Rectal smooth muscle tissue (tissue), 1 donor: ENCODE data around the gene PAF1.

ENCODE experiments used
- H3K27ac ChIP-seq: one replicate; pipeline ENCODE4 v1.7.0; 2013; ENCODE audit warnings: low read depth, low read length, inconsistent platforms
- H3K27me3 ChIP-seq: one replicate; pipeline ENCODE4 v1.7.0; 2013; ENCODE audit warnings: low read length; ENCODE audit not compliant: control insufficient read depth, insufficient read depth
- H3K36me3 ChIP-seq: one replicate; pipeline ENCODE4 v1.7.0; 2013; ENCODE audit warnings: low read length; ENCODE audit not compliant: control insufficient read depth, insufficient read depth
- H3K4me1 ChIP-seq: one replicate; pipeline ENCODE4 v1.7.0; 2013; ENCODE audit warnings: low read length; ENCODE audit not compliant: control insufficient read depth, insufficient read depth
- H3K4me3 ChIP-seq: one replicate; pipeline ENCODE4 v1.7.0; 2013; ENCODE audit warnings: low read length
- H3K9ac ChIP-seq: one replicate; pipeline ENCODE4 v1.7.0; 2013; ENCODE audit warnings: low read length

The PAF1 gene

GRCh38 chr19:39360599-39360998 lies 30.3 kb downstream of the PAF1 start:
- no peak overlapping the region for H3K27ac ChIP-seq
- peaks cover 10% of the 10 kb centered on the region for H3K4me1 ChIP-seq
- no peak overlapping the region for H3K4me3 ChIP-seq
- no peaks in the 10 kb centered on the region for H3K27me3 ChIP-seq
- peaks cover 41% of the 10 kb centered on the region for H3K36me3 ChIP-seq
- no peak overlapping the region for H3K9ac ChIP-seq

- no peak overlapping the region for H3K9ac ChIP-seq
- no peaks in the 10 kb centered on the region for H3K27me3 ChIP-seq
- H3K36me3 ChIP-seq = peaks cover 45% of the 10 kb centered on the region
- peaks cover 10% of the 10 kb centered on the region for H3K4me1 ChIP-seq
- H3K4me3 ChIP-seq = no peak overlapping the region
- no peak overlapping the region for H3K27ac ChIP-seq
Observed at GRCh38 chr19:39359026-39359425, 31.9 kb downstream of the PAF1 start.

GRCh38 chr19:39356647-39357046 lies 34.3 kb downstream of the PAF1 start:
- Histone ChIP-seq H3K4me3 (no peak overlapping the region), H3K9ac (no peak overlapping the region), H3K27ac (no peak overlapping the region), H3K4me1 (no peaks in the 10 kb centered on the region), H3K27me3 (no peaks in the 10 kb centered on the region), H3K36me3 (peaks cover 39% of the 10 kb centered on the region)

- peaks cover 39% of the 10 kb centered on the region for H3K36me3 ChIP-seq
- H3K27ac ChIP-seq = no peak overlapping the region
Observed at GRCh38 chr19:39356073-39356472, 34.8 kb downstream of the PAF1 start.

GRCh38 chr19:39355253-39355652 lies 35.7 kb downstream of the PAF1 start:
- no peaks in the 10 kb centered on the region for H3K4me1 ChIP-seq
- H3K36me3 ChIP-seq = peaks cover 32% of the 10 kb centered on the region
- no peak overlapping the region for H3K4me3 ChIP-seq
- no peaks in the 10 kb centered on the region for H3K27me3 ChIP-seq
- no peak overlapping the region for H3K9ac ChIP-seq
- H3K27ac ChIP-seq = no peak overlapping the region

More at GRCh38 chr19:39356073-39356472, 34.8 kb downstream of the PAF1 start:
- no peak overlapping the region for H3K9ac ChIP-seq
- no peaks in the 10 kb centered on the region for H3K4me1 ChIP-seq
- H3K27me3 ChIP-seq = no peaks in the 10 kb centered on the region
- H3K4me3 ChIP-seq = no peak overlapping the region

GRCh38 chr19:39352381-39353255 lies 38.3 kb downstream of the PAF1 start:
- H3K9ac ChIP-seq = no peak overlapping the region

GRCh38 chr19:39351537-39352064 lies 39.3 kb downstream of the PAF1 start:
- no peak overlapping the region for H3K27ac ChIP-seq
- H3K4me3 ChIP-seq = no peak overlapping the region
- H3K27me3 ChIP-seq = no peaks in the 10 kb centered on the region
- no peak overlapping the region for H3K9ac ChIP-seq
- no peaks in the 10 kb centered on the region for H3K4me1 ChIP-seq
- H3K36me3 ChIP-seq = peaks cover 20% of the 10 kb centered on the region

More at GRCh38 chr19:39352381-39353255, 38.3 kb downstream of the PAF1 start:
- H3K4me3 ChIP-seq = no peak overlapping the region
- no peaks in the 10 kb centered on the region for H3K4me1 ChIP-seq
- peaks cover 28% of the 10 kb centered on the region for H3K36me3 ChIP-seq
- H3K27me3 ChIP-seq = no peaks in the 10 kb centered on the region
- no peak overlapping the region for H3K27ac ChIP-seq

- H3K27me3 ChIP-seq = no peaks in the 10 kb centered on the region
- H3K9ac ChIP-seq = no peak overlapping the region
- H3K27ac ChIP-seq = no peak overlapping the region
- H3K4me3 ChIP-seq = no peak overlapping the region
- H3K4me1 ChIP-seq = no peaks in the 10 kb centered on the region
- H3K36me3 ChIP-seq = peaks cover 13% of the 10 kb centered on the region
Observed at GRCh38 chr19:39350156-39350555, 40.8 kb downstream of the PAF1 start.

- Histone ChIP-seq H3K9ac (no peak overlapping the region), H3K27ac (no peak overlapping the region), H3K4me1 (no peaks in the 10 kb centered on the region), H3K4me3 (no peak overlapping the region), H3K36me3 (peaks cover 12% of the 10 kb centered on the region), H3K27me3 (no peaks in the 10 kb centered on the region)
Observed at GRCh38 chr19:39349326-39349725, 41.6 kb downstream of the PAF1 start.

GRCh38 chr19:39347332-39348164 lies 43.4 kb downstream of the PAF1 start:
- H3K27me3 ChIP-seq = no peaks in the 10 kb centered on the region

GRCh38 chr19:39345956-39346355 lies 45.0 kb downstream of the PAF1 start:
- peaks cover 8% of the 10 kb centered on the region for H3K36me3 ChIP-seq
- no peak overlapping the region for H3K27ac ChIP-seq
- H3K4me1 ChIP-seq = peaks cover 10% of the 10 kb centered on the region
- H3K4me3 ChIP-seq = no peak overlapping the region
- H3K27me3 ChIP-seq = no peaks in the 10 kb centered on the region
- no peak overlapping the region for H3K9ac ChIP-seq

More at GRCh38 chr19:39347332-39348164, 43.4 kb downstream of the PAF1 start:
- Histone ChIP-seq H3K4me3 (no peak overlapping the region), H3K36me3 (peaks cover 8% of the 10 kb centered on the region), H3K27ac (no peak overlapping the region), H3K4me1 (peaks cover 9% of the 10 kb centered on the region), H3K9ac (no peak overlapping the region)

GRCh38 chr19:39342647-39343305 lies 48.1 kb downstream of the PAF1 start:
- peak overlapping the region; percentile 68 for H3K27ac ChIP-seq
- H3K4me3 ChIP-seq = peak overlapping the region; percentile 51
- no peaks in the 10 kb centered on the region for H3K27me3 ChIP-seq
- H3K4me1 ChIP-seq = peaks cover 12% of the 10 kb centered on the region
- peaks cover 3% of the 10 kb centered on the region for H3K36me3 ChIP-seq
- peak overlapping the region; percentile 54 for H3K9ac ChIP-seq
